ENCODE results near the gene PTBP3.

The PTBP3 gene

DNA sequence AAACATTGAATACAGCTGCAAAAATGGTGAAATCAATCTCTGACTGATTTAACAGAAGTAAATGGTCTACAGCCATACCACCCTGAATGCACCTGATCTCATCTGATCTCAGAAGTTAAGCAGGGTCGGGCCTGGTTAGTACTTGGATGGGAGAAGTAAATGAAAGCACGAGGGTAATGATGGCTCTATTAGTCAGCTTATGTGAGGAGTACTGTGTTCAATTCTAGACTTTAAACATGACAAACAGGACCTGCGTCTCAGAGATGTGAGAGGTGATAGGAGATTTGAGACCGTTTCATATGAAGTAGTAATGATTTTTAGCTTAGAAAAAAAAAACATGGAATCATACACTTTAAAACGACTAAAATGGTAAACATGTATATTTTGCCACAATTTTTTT lies 81.2 kb downstream of the PTBP3 start:
- no peak for DNase-seq (ENCODE audit: low read depth)
- TF ChIP-seq, protein P1, sequence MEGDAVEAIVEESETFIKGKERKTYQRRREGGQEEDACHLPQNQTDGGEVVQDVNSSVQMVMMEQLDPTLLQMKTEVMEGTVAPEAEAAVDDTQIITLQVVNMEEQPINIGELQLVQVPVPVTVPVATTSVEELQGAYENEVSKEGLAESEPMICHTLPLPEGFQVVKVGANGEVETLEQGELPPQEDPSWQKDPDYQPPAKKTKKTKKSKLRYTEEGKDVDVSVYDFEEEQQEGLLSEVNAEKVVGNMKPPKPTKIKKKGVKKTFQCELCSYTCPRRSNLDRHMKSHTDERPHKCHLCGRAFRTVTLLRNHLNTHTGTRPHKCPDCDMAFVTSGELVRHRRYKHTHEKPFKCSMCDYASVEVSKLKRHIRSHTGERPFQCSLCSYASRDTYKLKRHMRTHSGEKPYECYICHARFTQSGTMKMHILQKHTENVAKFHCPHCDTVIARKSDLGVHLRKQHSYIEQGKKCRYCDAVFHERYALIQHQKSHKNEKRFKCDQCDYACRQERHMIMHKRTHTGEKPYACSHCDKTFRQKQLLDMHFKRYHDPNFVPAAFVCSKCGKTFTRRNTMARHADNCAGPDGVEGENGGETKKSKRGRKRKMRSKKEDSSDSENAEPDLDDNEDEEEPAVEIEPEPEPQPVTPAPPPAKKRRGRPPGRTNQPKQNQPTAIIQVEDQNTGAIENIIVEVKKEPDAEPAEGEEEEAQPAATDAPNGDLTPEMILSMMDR (IDR thresholded peaks at IDR 0.05; ENCODE audit: control insufficient read depth, insufficient read depth, low read depth, low read length, missing control alignments): no peak
- no peak overlapping the region for H3K4me3 ChIP-seq (ENCODE audit: control insufficient read depth, low read depth, low read length)

DNA sequence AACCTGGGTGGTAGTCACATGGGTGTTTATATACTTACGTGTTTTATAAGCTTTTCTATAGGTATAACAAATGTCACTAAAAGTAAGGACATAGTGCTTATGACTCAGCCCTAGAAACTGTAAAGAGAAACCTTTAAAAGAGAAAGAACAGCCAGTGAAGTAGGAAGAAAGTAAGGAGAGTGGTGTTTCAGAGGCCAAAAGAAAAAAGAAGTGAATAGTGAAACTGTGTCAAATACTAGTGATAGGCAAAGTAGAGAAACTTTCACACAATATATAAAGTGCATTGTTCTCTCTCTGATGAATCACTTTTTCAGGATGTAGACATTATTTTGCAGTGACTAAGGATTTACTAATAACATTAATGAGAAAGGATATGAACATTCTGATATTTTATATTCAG lies 84.1 kb downstream of the PTBP3 start:
- DNase-seq (ENCODE audit: low read depth): no peak
- no peak overlapping the region for H3K4me3 ChIP-seq (ENCODE audit: control insufficient read depth, low read depth, low read length)
- TF ChIP-seq, protein P1 (IDR thresholded peaks at IDR 0.05; ENCODE audit: control insufficient read depth, insufficient read depth, low read depth, low read length, missing control alignments): no peak

DNA sequence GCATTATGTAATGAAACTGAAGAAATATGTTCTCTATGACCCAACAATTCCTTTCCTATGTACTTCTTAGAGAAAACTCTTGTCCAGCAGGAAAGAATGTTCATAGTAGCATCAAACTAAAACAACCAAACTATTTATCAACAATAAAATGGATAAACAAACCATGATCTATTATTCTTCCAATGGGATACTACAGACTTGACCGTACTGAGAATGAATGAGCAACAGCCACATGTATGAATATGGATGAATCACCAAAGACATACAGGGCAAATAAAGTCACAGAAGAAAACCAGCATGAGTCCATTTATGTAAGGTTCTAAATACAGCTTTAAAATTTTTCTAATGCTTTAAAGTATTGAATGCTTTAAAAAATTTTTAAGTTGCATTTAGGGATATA lies 84.7 kb downstream of the PTBP3 start:
- no peak for DNase-seq (ENCODE audit: low read depth)
- H3K4me3 ChIP-seq (ENCODE audit: control insufficient read depth, low read depth, low read length): no peak overlapping the region

DNA sequence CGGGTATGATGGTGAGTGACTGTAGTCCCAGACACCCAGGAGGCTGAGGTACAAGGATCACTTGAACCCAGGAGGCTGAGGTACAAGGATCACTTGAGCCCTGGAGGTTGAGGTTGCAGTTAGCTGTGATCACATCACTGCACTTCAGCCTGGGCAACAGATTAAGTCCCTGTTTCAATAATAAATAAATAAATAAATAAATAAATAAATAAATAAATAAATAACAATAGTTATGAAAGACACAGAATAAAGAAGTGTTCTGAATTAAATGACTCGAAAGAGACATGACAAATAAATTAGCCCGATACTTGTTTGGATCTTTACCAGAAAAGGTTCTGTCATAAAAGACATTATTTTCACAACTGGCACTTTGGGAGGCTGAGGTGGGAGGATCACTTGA lies 86.3 kb downstream of the PTBP3 start:
- H3K4me3 ChIP-seq (ENCODE audit: control insufficient read depth, low read depth, low read length): no peak overlapping the region
- DNase-seq (ENCODE audit: low read depth): no peak
- TF ChIP-seq, protein P1 (IDR thresholded peaks at IDR 0.05; ENCODE audit: control insufficient read depth, insufficient read depth, low read depth, low read length, missing control alignments): no peak

More for the DNA sequence above, 84.7 kb downstream of the PTBP3 start:
- TF ChIP-seq, protein P1 (IDR thresholded peaks at IDR 0.05; ENCODE audit: control insufficient read depth, insufficient read depth, low read depth, low read length, missing control alignments): no peak

DNA sequence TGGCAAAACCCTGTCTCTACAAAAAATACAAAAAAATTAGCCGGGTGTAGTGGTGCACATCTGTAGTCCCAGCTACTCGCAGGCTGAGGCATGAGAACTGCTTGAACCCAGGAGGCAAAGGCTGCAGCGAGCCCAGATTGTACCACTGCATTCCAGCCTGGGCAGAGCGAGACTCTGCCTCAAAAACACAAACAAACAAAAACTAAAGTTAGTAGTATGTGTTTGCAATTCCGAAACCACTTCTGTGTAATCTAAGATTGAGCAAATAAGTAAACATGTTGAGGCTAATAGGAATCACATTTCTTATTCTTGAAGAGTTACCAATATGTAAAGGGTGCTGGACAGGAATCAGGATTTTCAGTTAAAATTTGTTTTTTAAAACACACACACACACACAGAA lies 88.3 kb downstream of the PTBP3 start:
- H3K4me3 ChIP-seq (ENCODE audit: control insufficient read depth, low read depth, low read length): no peak overlapping the region
- no peak for DNase-seq (ENCODE audit: low read depth)
- TF ChIP-seq, protein P1 (IDR thresholded peaks at IDR 0.05; ENCODE audit: control insufficient read depth, insufficient read depth, low read depth, low read length, missing control alignments): no peak

DNA sequence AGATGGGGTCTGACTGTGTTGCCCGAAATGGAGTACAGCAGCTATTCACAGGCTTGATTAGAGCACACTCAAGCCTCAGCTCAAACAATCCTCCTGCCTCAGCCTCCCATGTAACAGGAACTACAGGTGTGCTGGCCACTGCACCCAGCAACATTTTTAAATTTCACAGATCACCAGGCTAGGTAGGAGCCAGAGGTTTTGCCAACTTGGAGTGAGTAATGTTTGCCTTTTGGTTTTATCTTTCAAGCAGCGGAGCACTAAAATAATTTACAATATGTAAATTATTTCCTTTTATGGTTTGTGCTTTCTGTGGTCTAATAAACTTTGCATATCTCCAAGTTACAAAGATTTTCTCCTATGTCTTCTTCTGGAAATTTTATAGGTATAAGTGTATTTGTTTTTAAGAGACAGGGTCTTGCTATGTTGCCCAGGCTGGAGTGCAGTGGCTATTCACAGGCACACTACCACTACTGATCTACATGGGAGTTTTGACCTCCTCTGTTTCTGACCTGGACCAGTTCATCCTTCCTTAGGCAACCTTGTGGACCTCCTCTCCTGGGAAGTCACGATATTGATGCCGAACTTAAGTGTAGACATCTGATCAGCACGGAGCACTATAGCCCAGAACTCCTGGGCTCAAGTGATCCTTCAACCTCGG lies 91.1 kb downstream of the PTBP3 start:
- H3K4me3 ChIP-seq (ENCODE audit: control insufficient read depth, low read depth, low read length): no peak overlapping the region
- TF ChIP-seq, protein P1 (IDR thresholded peaks at IDR 0.05; ENCODE audit: control insufficient read depth, insufficient read depth, low read depth, low read length, missing control alignments): no peak
- no peak for DNase-seq (ENCODE audit: low read depth)
